Caco-2 (cell line): ENCODE results near the gene NRL. TPM values are rescaled to one million over a fixed set of nuclear protein-coding genes. Genes with fewer than 3 reads are reported as not detected.
A peak's percentile ranks its signal among the peaks of the same experiment; 100 is the strongest.

Experiments
- BruUV-seq: library from RNA; stranded (reverse); fragments of 400-500 nt; replicated peaks from 2 replicates; lab custom pipeline; 2021; lab: Mats Ljungman, UMichigan
- CTCF ChIA-PET: fragments of 300-600 bp; sonication (Branson Sonifier 250); formaldehyde crosslinking; loops from one replicate; lab custom pipeline; 2022; ENCODE audit warnings: antibody characterized with exemption; lab: Charles Lee
- POLR2A ChIA-PET: fragments of 300-600 bp; sonication (Branson Sonifier 250); formaldehyde crosslinking; loops from one replicate; lab custom pipeline; 2022; ENCODE audit warnings: antibody characterized with exemption; lab: Charles Lee
- DNase-seq, 2 experiments: peaks; one replicate each; pipeline versions ENCODE4 v3.0.0 to v3.0.0-alpha.2; 2020 to 2022
- H3K27me3 ChIP-seq: replicated peaks from 2 replicates; pipeline ENCODE4 v1.6.0; 2011; ENCODE audit warnings: low read length; ENCODE audit not compliant: control insufficient read depth, insufficient read depth
- H3K36me3 ChIP-seq: 2 replicates; pipeline ENCODE4 v1.5.1; 2011; ENCODE audit warnings: low read length; ENCODE audit not compliant: control insufficient read depth, insufficient read depth
- H3K4me1 ChIP-seq: fragments of 250-450 bp; sonication (Bioruptor Pico); 2 replicates; pipeline ENCODE4 v1.5.1; 2020; ENCODE audit warnings: mild to moderate bottlenecking
- H3K4me3 ChIP-seq: 2 replicates; pipeline ENCODE4 v1.5.1; 2011; ENCODE audit warnings: low read depth, mild to moderate bottlenecking, control low read depth, low read length
- H3K9me3 ChIP-seq: fragments of 250-450 bp; sonication (Bioruptor Pico); 2 replicates; pipeline ENCODE4 v1.5.1; 2020; ENCODE audit warnings: mild to moderate bottlenecking, moderate library complexity
- H3K27ac Mint-ChIP-seq: one replicate; pipeline ENCODE4 v1.8.0; 2022; ENCODE audit warnings: mixed read lengths; ENCODE audit not compliant: unreplicated experiment
- H3K27me3 Mint-ChIP-seq: one replicate; pipeline ENCODE4 v1.8.0; 2022; ENCODE audit warnings: mixed read lengths; ENCODE audit not compliant: insufficient read depth, unreplicated experiment
- H3K36me3 Mint-ChIP-seq: one replicate; pipeline ENCODE4 v1.8.0; 2022; ENCODE audit warnings: mild to moderate bottlenecking, mixed read lengths; ENCODE audit not compliant: insufficient read depth, unreplicated experiment
- H3K4me1 Mint-ChIP-seq: one replicate; pipeline ENCODE4 v1.8.0; 2022; ENCODE audit warnings: low read depth, mixed read lengths; ENCODE audit not compliant: unreplicated experiment
- H3K4me3 Mint-ChIP-seq: one replicate; pipeline ENCODE4 v1.8.0; 2022; ENCODE audit warnings: mild to moderate bottlenecking, moderate library complexity, mixed read lengths; ENCODE audit not compliant: unreplicated experiment
- H3K9me3 Mint-ChIP-seq: one replicate; pipeline ENCODE4 v1.8.0; 2022; ENCODE audit warnings: mixed read lengths; ENCODE audit not compliant: unreplicated experiment
- CTCF ChIP-seq, 2 experiments: fragments of 200-600 bp in 1 of 2; IDR thresholded peaks; 1 replicate in 1 of 2; 2 replicates in 1 of 2; pipeline versions ENCODE4 v1.5.1 to v1.8.0; 2011 to 2022; ENCODE audit warnings: antibody characterized with exemption in 1 of 2, control low read depth in 1 of 2, inconsistent platforms in 1 of 2, low read depth in 1 of 2, low read length in 1 of 2, mild to moderate bottlenecking in 1 of 2, moderate library complexity in 1 of 2; ENCODE audit not compliant: insufficient read depth in 1 of 2, severe bottlenecking in 1 of 2, unreplicated experiment in 1 of 2
- intact Hi-C: fragments of 100-400 bp; cut with micrococcal nuclease; formaldehyde crosslinking; loops from one replicate; pipeline ENCODE4 v1.10.0; 2022; ENCODE audit not compliant: unreplicated experiment
- total RNA-seq: library from RNA; stranded (reverse); gene quantifications from 2 replicates; pipeline ENCODE4 v1.2.3, GENCODE V29; 2022

Gene NRL
- total RNA-seq, 1 experiment from 2014 or later = 2.1 TPM

- Mint-ChIP-seq H3K9me3 (no peaks in the 10 kb centered on the region), H3K4me3 (no peak overlapping the region), H3K4me1 (no peaks in the 10 kb centered on the region), H3K27ac (no peak overlapping the region), H3K36me3 (no peaks in the 10 kb centered on the region), H3K27me3 (peaks cover 3% of the 10 kb centered on the region)
- no peak overlapping the region for H3K4me3 ChIP-seq
- H3K9me3 ChIP-seq = no peaks in the 10 kb centered on the region
- DNase-seq = no peak
- no peaks in the 10 kb centered on the region for H3K36me3 ChIP-seq
- H3K27me3 ChIP-seq = no peaks in the 10 kb centered on the region
- POLR2A ChIA-PET = interaction anchor here (1.0 to 1.5 kb wide), 3 partner anchors 35 to 51 kb away, joined by 3 to 14 read pairs (median 3); partner anchors contain the start of gene PCK2
- BruUV-seq = no TSS peak
- intact Hi-C loops = loop anchor here (1.0 to 2.0 kb wide), 4 partner anchors 31 to 102 kb away; partner anchors contain the start of gene IRF9
- TF ChIP-seq CTCF (IDR thresholded peaks at IDR 0.05; ENCODE audit: insufficient read depth in 1 of 2, low read depth in 1 of 2, low read length in 1 of 2, severe bottlenecking in 1 of 2, unreplicated experiment in 1 of 2) = no peak
- no peaks in the 10 kb centered on the region; the same call in 1 of the 2 replicates for H3K4me1 ChIP-seq
- CTCF ChIA-PET = interaction anchor here (0.7 to 4.8 kb wide), 14 partner anchors 8 to 307 kb away, joined by 3 to 155 read pairs (median 6); partner anchors contain the start of genes CIDEB, CPNE6, DCAF11 and EMC9
Observed at GRCh38 chr14:24058951-24059475, 55.7 kb downstream of the NRL start.

GRCh38 chr14:24058260-24058950, 56.3 kb downstream of the NRL start:
- TF ChIP-seq CTCF (IDR thresholded peaks at IDR 0.05; ENCODE audit: insufficient read depth in 1 of 2, low read depth in 1 of 2, low read length in 1 of 2, severe bottlenecking in 1 of 2, unreplicated experiment in 1 of 2) = peak; percentile 66 to 85
- Mint-ChIP-seq H3K4me1 (no peaks in the 10 kb centered on the region), H3K4me3 (no peak overlapping the region), H3K27ac (no peak overlapping the region), H3K9me3 (no peaks in the 10 kb centered on the region), H3K36me3 (no peaks in the 10 kb centered on the region), H3K27me3 (peaks cover 3% of the 10 kb centered on the region)
- intact Hi-C loops = loop anchor here (1.0 to 2.0 kb wide), 4 partner anchors 32 to 103 kb away; partner anchors contain the start of gene IRF9
- peak; percentile 70 to 81 for DNase-seq
- Histone ChIP-seq H3K36me3 (no peaks in the 10 kb centered on the region), H3K4me1 (no peaks in the 10 kb centered on the region; the same call in 1 of the 2 replicates), H3K9me3 (no peaks in the 10 kb centered on the region), H3K27me3 (no peaks in the 10 kb centered on the region), H3K4me3 (no peak overlapping the region)
- no TSS peak for BruUV-seq
- POLR2A ChIA-PET = interaction anchor here (0.9 to 1.5 kb wide), 5 partner anchors 35 to 83 kb away, joined by 3 to 14 read pairs (median 3); partner anchors contain the start of genes EMC9 and PCK2
- CTCF ChIA-PET = interaction anchor here (0.7 to 4.8 kb wide), 16 partner anchors 9 to 308 kb away, joined by 3 to 155 read pairs (median 6); partner anchors contain the start of genes CIDEB, CPNE6, DCAF11 and EMC9

GRCh38 chr14:24057867-24058259, 56.9 kb downstream of the NRL start:
- Mint-ChIP-seq H3K36me3 (no peaks in the 10 kb centered on the region), H3K4me1 (no peaks in the 10 kb centered on the region), H3K9me3 (no peaks in the 10 kb centered on the region), H3K4me3 (no peak overlapping the region), H3K27ac (no peak overlapping the region), H3K27me3 (peaks cover 6% of the 10 kb centered on the region)
- CTCF ChIA-PET = interaction anchor here (0.7 to 4.8 kb wide), 15 partner anchors 9 to 250 kb away, joined by 3 to 155 read pairs (median 6); partner anchors contain the start of genes CIDEB, CPNE6, DCAF11 and EMC9
- no peak for DNase-seq
- no peak for TF ChIP-seq CTCF (IDR thresholded peaks at IDR 0.05; ENCODE audit: insufficient read depth in 1 of 2, low read depth in 1 of 2, low read length in 1 of 2, severe bottlenecking in 1 of 2, unreplicated experiment in 1 of 2)
- no TSS peak for BruUV-seq
- no peaks in the 10 kb centered on the region for H3K9me3 ChIP-seq
- intact Hi-C loops = loop anchor here (1.0 to 2.0 kb wide), 4 partner anchors 32 to 103 kb away; partner anchors contain the start of gene IRF9
- no peaks in the 10 kb centered on the region for H3K36me3 ChIP-seq
- no peak overlapping the region for H3K4me3 ChIP-seq
- POLR2A ChIA-PET = interaction anchor here (0.9 to 1.5 kb wide), 5 partner anchors 36 to 84 kb away, joined by 3 to 14 read pairs (median 3); partner anchors contain the start of genes EMC9 and PCK2
- no peaks in the 10 kb centered on the region; the same call in 1 of the 2 replicates for H3K4me1 ChIP-seq
- H3K27me3 ChIP-seq = no peaks in the 10 kb centered on the region
